ENCODE data around the gene B4GALNT2.
"Not testable (repeated sequence)": the region's sequence is repeated elsewhere in the genome, so short reads cannot be mapped to it uniquely, and the experiment has no call there.

- TF ChIP-seq CTCF (conservative IDR thresholded peaks at IDR 0.05; ENCODE audit: low read depth, low read length); EZH2 (IDR thresholded peaks at IDR 0.05; ENCODE audit: borderline replicate concordance, low read depth, low read length, poor library complexity, severe bottlenecking): not testable (repeated sequence)
Measured at GRCh38 chr17:49175978-49176377, 43.4 kb downstream of the B4GALNT2 start.
